ENCODE measurements around the gene TALDO1.

GRCh38 chr11:803467-803742, 56.1 kb downstream of the TALDO1 start:
- TF ChIP-seq CTCF (IDR thresholded peaks at IDR 0.05; ENCODE audit: low read depth, low read length, missing input control): no peak
- no peak for TF ChIP-seq RAD21 (IDR thresholded peaks at IDR 0.05)
- no peak for TF ChIP-seq FOXA2 (IDR thresholded peaks at IDR 0.05)
- no peak for TF ChIP-seq GABPA (IDR thresholded peaks at IDR 0.05 in 1 of 2, conservative IDR thresholded peaks at IDR 0.05 in 1 of 2)
- no peak for TF ChIP-seq YY1 (IDR thresholded peaks at IDR 0.05)
- TF ChIP-seq MAX (IDR thresholded peaks at IDR 0.05): no peak
- no peak for TF ChIP-seq TAF1 (conservative IDR thresholded peaks at IDR 0.05)
- no peak for TF ChIP-seq REST (IDR thresholded peaks at IDR 0.05)
- no peak for TF ChIP-seq HNF4A (conservative IDR thresholded peaks at IDR 0.05)
- no peak for TF ChIP-seq ZBTB33 (IDR thresholded peaks at IDR 0.05)
- TF ChIP-seq SP1 (IDR thresholded peaks at IDR 0.05): no peak
- no peak for TF ChIP-seq EGR1 (IDR thresholded peaks at IDR 0.05; ENCODE audit: low read depth in 2 of 2)
- no peak for TF ChIP-seq JUND (IDR thresholded peaks at IDR 0.05)
